GM23338 (cell line): ENCODE results near the gene C14orf180.

ENCODE experiments used
- CREB1 ChIP-seq: fragments of 250-450 bp; sonication (Bioruptor Pico); IDR thresholded peaks from 2 replicates; pipeline ENCODE4 v1.5.0; 2020; ENCODE audit warnings: low read depth, mild to moderate bottlenecking, moderate library complexity
- CTCF ChIP-seq, 2 experiments: fragments of 200-600 bp in 1 of 2; sonication (generic) in 1 of 2; conservative IDR thresholded peaks; 2 replicates each; pipeline versions ENCODE4 v1.5.1 to v1.6.1; 2016 to 2017; ENCODE audit warnings: antibody characterized with exemption in 2 of 2, low read depth in 2 of 2, mild to moderate bottlenecking in 2 of 2, moderate library complexity in 1 of 2
- EZH2phosphoT487 ChIP-seq: fragments of 200-600 bp; sonication (generic); IDR thresholded peaks from one replicate; pipeline ENCODE4 v1.8.1; 2018; ENCODE audit warnings: antibody characterized with exemption; ENCODE audit not compliant: unreplicated experiment
- REST ChIP-seq: IDR thresholded peaks from one replicate; pipeline ENCODE4 v1.6.1; 2018; ENCODE audit warnings: antibody characterized with exemption; ENCODE audit not compliant: unreplicated experiment
- ZNF331 ChIP-seq: fragments of 250-450 bp; sonication (Bioruptor Pico); IDR thresholded peaks from 2 replicates; pipeline ENCODE4 v1.5.0; 2020; ENCODE audit warnings: low read depth, mild to moderate bottlenecking, moderate library complexity

- TF ChIP-seq CTCF (conservative IDR thresholded peaks at IDR 0.05; ENCODE audit: low read depth in 2 of 2), result no peak
- TF ChIP-seq EZH2phosphoT487, result no peak
- no peak for TF ChIP-seq REST
- TF ChIP-seq ZNF331, result no peak
- no peak for TF ChIP-seq CREB1 (CRISPR knock-in tag)
Measured at GRCh38 chr14:104614126-104614812, 34.7 kb downstream of the C14orf180 start.
